Measurements from ENCODE around the gene PDXP. TPM values are rescaled to one million over a fixed set of nuclear protein-coding genes. Genes with fewer than 3 reads are reported as not detected.

PDXP gene
- total and polyA plus RNA-seq, 2 donors (not counting 3 experiments of a cell fraction or from before 2014, with no cell fraction given), result 18.0 to 20.0 TPM

DNA sequence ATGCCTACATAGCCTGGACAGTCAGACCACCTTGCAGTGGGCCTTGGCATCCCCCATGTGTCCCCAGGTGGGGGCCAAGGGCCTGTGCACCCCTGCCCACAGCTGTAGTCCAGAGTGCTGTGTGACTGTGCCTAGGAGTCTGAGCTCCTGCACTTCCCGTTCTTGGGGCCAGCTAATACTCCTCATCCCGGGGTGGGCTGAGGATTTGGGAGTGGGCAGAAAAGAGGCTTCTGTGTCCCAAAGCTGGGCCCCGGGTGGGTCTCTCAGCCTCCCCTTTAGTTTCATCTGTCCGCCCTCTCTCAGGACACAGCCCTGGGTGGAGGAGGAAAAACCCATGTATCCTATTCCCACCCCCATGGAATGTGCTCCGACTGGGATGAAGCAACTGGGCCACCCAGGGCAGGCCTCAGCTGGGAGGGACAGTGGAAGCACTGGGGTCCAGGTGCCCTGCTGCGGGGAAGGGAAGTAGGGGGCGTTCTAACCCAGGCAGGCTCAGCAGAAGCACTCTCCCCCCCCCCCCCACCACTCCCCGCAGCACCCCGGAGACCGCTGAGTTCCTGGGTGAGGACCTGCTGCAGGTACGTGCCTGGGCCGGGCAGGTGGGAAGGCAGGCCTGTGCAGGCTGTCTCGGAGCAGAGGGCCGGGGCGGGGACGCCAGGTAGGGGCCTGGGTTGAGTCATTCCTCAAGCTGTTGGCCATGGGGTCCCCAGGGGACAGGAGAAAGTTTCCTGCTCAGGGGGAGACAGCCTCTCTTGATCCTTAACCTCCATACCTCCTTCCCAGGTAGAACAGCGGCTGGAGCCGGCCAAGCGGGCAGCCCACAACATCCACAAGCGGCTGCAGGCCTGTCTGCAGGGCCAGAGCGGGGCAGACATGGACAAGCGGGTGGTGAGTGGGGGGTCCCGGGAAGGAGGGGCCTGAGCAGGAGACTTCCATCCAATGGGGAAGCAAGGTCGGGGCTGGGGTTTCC lies 17.6 kb upstream of the PDXP start:
- TF ChIP-seq MAX (IDR thresholded peaks at IDR 0.05; ENCODE audit: insufficient read depth, insufficient read length) (no peak), JUN (IDR thresholded peaks at IDR 0.05; ENCODE audit: borderline replicate concordance, insufficient read depth, insufficient read length, low read depth) (no peak), FOS (IDR thresholded peaks at IDR 0.05; ENCODE audit: borderline replicate concordance, insufficient read depth, low read length) (no peak), EZH2 (IDR thresholded peaks at IDR 0.05; ENCODE audit: borderline replicate concordance, low read depth, low read length, severe bottlenecking) (no peak), CTCF (IDR thresholded peaks at IDR 0.05; ENCODE audit: extremely low read depth in 1 of 2, insufficient read depth in 1 of 2, low read depth in 1 of 2, low read length in 2 of 2) (no peak), GATA2 (IDR thresholded peaks at IDR 0.05; ENCODE audit: insufficient read depth, insufficient read length, low read depth, low read length) (no peak), POLR2AphosphoS5 (IDR thresholded peaks at IDR 0.05; ENCODE audit: insufficient read depth, low read depth, low read length) (no peak), MYC (IDR thresholded peaks at IDR 0.05; ENCODE audit: low read depth, low read length) (no peak), POLR2A (IDR thresholded peaks at IDR 0.05; ENCODE audit: low read depth, low read length) (no peak)
- Histone ChIP-seq H3K36me3 (ENCODE audit: control insufficient read depth in 2 of 2, extremely low read depth in 1 of 2, insufficient read depth in 2 of 2, low read length in 2 of 2) (no peaks in the 10 kb centered on the region), H3K27ac (ENCODE audit: insufficient read depth, low read depth, low read length) (no peak overlapping the region), H4K20me1 (replicated peaks; ENCODE audit: control insufficient read depth, extremely low read depth, insufficient read depth, low read length) (no peaks in the 10 kb centered on the region), H3K4me1 (ENCODE audit: control insufficient read depth, extremely low read depth, insufficient read depth, low read length) (peaks cover 2% of the 10 kb centered on the region), H3K9me1 (replicated peaks; ENCODE audit: control insufficient read depth, extremely low read depth, insufficient read depth, low read length) (no peaks in the 10 kb centered on the region), H2AFZ (ENCODE audit: low read depth, low read length) (no peak overlapping the region), H3K4me2 (ENCODE audit: insufficient read depth, low read length) (no peak overlapping the region), H3K27me3 (ENCODE audit: control insufficient read depth in 2 of 2, insufficient read depth in 2 of 2, low read length in 2 of 2) (no peaks in the 10 kb centered on the region), H3K79me2 (ENCODE audit: control insufficient read depth, insufficient read depth, low read length) (no peaks in the 10 kb centered on the region), H3K9me3 (replicated peaks; ENCODE audit: control insufficient read depth, insufficient read depth, low read length) (no peaks in the 10 kb centered on the region), H3K9ac (replicated peaks; ENCODE audit: extremely low read depth, insufficient read depth, low read length) (no peak overlapping the region), H3K4me3 (replicated peaks in 1 of 3; ENCODE audit: insufficient read depth in 1 of 3, low read depth in 1 of 3, low read length in 3 of 3) (no peak overlapping the region)
- dilution Hi-C loops (cut with MboI; ENCODE audit: extremely low pct_ligation_motif_present, low sequenced_read_pairs), result no loop called here
- FAIRE-seq (no peak), DNase-seq (ENCODE audit: low read depth, low spot score) (no peak)
- intact Hi-C loops (cut with micrococcal nuclease), result no loop called here
- CTCF ChIA-PET, result interaction anchor here (0.7 to 5.1 kb wide), 9 partner anchors 7 to 152 kb away, joined by 3 to 307 read pairs (median 48); partner anchors contain the start of genes LGALS1, NOL12 and PDXP
- POLR2A ChIA-PET, result no interaction called here
- no TSS peak for BruUV-seq (replicated peaks)

Measured in endothelial cell of umbilical vein (primary cell).